OCI-LY1 (cell line): ENCODE measurements around the gene TMEM201.

Source experiments
- CTCF ChIP-seq: fragments of 200-600 bp; sonication (generic), shearing (Covaris generic); IDR thresholded peaks from 2 replicates; pipeline ENCODE4 v1.5.1; 2017; ENCODE audit warnings: mild to moderate bottlenecking, antibody characterized with exemption, low read length, moderate library complexity, mixed read lengths
- EZH2 ChIP-seq: fragments of 200-600 bp; sonication (generic), shearing (Covaris generic); IDR thresholded peaks from 2 replicates; pipeline ENCODE4 v1.8.0; 2017; ENCODE audit warnings: borderline replicate concordance, mixed run types, mild to moderate bottlenecking, antibody characterized with exemption, low read length, moderate library complexity, mixed read lengths

- TF ChIP-seq CTCF (no peak), EZH2 (no peak)
These were observed 6.7 kb downstream of the TMEM201 start for GRCh38 chr1:9595156-9595967.
